ENCODE results near the gene RPH3AL.
"Not testable (repeated sequence)": the region's sequence is repeated elsewhere in the genome, so short reads cannot be mapped to it uniquely, and the experiment has no call there.

The RPH3AL gene

DNA sequence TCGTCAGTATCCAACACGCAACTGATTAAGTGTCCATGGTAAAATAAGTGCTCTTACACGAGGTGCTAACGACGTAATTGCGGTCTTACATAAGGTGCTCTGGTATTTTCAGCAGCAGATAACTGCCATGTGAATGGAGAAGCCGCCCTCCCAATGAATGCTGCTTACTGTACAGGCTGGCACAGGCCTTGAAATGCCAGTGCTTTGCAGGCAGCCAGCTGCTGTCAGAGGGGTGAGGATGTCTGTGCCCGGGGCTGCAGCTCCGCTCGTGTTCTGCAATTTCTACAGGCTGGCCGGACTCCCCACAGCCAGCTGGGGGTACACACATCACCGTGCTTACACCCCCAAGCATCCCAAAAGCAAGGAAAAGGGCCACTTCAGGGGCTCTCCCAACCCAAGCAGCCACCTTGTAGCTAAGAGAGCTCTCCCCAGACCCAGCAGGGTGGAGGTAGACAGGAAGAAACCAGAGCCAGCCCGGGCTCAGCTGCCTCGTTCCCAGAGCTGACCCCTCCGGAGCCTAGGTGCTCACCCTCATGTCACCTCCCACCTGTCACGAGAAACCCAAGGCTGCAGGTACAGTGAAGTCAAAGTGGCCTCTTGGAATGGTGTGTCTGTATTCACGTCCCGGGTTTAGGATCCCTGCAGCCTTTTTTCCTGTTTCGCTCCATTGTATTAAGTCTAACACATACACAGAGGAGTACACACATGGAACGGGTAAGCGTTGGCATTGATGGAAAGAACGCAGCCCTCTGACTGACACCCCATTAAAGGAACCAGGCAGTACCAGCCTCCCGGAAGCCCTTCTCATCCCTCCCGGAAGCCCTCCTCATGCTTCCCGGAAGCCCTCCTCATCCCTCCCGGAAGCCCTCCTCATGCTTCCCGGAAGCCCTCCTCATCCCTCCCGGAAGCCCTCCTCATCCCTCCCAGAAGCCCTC is 27.2 kb upstream of the RPH3AL start:
- no peak for DNase-seq

DNA sequence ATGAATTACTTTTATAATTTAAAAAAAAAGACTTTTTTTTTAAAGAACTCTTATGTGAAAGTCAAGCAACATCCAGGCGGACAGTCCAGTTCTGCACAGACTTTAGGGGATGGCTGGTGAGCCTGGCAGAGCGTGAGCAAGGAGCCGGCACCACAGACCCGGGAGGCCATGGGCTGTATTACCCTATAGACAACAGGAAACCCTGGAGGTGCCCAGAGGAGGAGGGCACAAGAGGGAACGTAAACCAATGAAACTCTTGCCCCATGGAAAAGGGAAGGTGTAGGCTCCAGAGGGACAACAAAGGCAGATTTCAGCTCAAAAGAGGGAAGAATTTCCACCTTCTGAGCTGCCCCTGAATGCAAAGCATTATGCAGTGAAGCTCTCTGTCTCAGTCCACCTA is 25.5 kb upstream of the RPH3AL start:
- no peak for DNase-seq

- DNase-seq = no peak
These were observed 24.6 kb upstream of the RPH3AL start for GRCh38 chr17:376936-377863.

DNA sequence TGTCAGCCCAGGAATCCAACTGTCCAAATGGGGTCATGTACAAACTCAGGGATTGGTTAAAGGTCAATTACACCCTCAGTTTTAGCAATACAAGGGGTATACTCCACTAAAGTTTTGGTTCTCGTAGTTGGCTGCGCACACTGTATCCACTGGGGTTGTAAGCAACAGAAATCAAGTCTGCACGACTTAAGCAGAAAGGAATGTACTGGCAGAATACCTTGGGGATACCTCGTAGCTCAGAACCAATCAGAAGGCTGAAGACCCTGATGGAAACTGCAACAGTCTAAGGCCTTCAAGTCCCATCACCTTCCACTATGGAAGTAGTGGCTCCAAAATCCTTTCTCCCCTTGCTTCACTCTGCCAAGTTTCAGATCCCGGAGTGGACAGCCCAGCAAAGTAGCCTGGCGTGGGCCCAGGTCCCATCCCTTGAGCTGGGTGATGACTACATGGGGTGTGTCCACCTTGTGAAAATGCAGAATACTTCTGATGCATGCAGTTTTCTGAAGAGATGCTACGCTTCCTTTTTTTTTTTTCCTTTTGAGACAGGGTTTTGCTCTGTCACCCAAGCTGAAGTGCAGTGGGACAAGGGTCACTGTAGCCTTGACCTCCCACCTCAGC is 21.1 kb upstream of the RPH3AL start:
- DNase-seq = no peak

DNA sequence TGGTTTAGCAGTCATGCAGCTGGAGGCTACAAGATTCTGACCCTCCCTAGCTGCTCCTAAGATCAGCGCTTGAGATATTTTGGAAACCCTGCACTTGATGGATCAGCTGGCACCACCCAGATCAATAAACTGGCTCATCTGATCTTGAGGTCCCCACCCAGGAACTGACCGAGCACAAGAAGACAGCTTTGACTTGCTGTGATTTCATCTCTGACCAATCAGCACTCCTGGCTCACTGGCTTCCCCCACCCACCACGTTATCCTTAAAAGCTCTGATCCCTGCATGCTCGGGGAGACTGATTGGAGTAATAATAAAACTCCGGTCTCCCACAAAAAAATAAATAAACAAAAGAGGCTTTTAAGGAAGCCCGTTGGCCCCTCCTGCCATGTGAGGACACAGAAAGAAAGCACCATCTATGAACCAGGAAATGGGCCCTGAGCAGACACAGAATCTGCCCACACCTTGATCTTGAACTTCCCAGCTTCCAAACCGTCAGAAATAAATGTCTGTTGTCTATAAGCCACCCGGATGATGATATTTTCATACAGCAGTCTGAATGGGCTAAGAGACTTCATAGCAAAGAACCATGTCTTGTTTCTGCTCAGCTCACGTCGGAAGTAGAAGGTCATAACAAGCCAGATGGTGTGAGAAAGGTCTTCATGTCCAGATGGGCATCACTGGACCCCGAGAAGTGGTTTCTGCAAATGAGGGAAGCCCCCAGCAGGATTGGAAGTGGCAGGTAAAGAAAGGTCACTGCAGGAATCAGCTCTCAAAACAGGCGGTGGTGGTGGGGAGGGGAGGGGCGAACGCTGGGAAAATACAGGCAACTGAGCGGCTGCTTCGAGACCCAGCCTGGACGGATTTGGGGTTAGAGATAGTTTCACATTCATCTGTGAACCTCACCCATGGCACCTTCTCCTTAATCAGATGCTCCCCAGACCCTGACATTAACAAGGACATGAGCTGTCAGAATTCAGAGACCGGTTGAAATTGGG is 19.8 kb upstream of the RPH3AL start:
- no peak for DNase-seq

DNA sequence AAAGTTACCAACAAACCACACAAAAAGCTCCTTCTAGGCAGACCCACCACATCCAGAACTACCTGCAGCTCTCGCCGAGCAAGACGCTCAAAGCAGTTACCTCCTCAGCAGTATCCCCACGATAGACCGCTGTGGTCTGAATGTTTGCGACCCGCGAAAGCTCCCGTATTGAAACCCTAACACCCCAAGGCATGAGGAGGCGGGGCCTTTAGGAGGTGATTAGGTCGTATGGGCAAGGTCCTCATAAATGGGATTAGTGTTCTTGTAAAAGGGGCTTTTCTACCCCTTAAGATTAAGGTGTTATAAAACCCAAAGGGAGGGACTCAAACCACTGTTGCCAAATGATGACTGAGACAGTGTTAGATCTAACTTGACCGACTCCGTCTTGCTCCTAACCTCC is 19.0 kb upstream of the RPH3AL start:
- no peak for DNase-seq

GRCh38 chr17:367656-368055 is 15.0 kb upstream of the RPH3AL start:
- not testable (repeated sequence) for DNase-seq

GRCh38 chr17:366657-367615 is 14.3 kb upstream of the RPH3AL start:
- not testable (repeated sequence) for DNase-seq

DNA sequence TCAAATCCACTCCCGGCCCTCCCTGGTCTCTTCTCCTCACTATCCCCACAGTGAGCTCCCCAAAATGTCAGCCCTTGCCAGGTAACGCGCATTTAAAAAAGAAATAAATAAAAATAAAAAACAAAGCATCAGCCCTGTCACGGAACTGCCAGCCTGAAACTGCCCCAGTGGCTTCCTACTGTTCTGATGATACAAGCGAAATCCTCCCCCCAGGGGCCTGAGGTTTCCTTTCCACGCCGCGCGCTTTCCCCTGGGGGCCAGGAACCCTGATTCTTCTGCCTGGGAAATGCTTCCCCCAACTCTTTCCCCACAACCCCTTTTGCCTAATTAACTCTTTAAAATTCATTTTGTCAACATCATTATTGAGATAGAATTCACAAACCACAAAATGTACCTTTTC is 12.2 kb upstream of the RPH3AL start:
- DNase-seq = no peak

- no peak for DNase-seq
These were observed 11.7 kb upstream of the RPH3AL start for GRCh38 chr17:364308-364707.

DNA sequence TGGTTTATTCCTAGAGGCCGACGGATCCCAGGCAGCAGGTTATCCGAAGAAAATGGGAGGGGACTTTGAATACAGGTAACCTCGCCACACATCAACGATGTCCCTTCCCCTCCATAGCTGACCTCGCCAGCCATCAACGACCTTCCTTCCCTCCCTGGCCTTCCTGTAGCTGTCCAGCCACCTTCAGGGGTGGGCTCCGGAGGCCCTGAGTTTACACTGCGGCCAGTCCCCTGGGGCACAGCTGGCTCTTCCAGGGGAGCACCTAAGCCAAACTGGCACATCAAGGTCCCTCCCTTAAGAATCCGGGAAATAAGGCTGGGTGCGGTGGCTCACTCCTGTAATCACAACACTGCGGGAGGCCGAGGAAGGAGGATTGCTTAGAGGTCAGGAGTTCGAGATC is 10.1 kb upstream of the RPH3AL start:
- no peak for DNase-seq

- DNase-seq = no peak
These were observed 7.6 kb upstream of the RPH3AL start for GRCh38 chr17:360092-360750.

- no peak for DNase-seq
These were observed 6.0 kb upstream of the RPH3AL start for GRCh38 chr17:358491-359151.

DNA sequence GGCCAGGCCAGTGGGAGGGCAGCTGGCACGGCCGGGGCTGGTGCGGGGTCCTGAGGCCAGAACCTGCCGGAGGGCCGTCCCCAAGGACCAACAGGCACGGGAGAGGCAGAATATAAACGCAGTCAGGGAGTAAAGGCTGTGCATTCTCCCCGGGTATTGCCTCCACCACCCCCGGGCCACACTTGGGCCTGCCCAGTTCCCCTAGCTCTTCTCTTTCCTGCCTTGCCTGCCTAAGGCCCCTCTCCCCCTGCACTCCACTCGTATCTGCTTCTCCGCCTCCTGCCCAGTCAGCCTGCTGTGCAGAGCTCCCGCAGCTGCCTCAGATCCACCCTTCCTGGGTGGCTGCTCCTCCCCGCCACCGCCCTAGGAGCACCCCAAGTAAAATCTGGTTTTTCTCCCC is 5.0 kb upstream of the RPH3AL start:
- DNase-seq = no peak

DNA sequence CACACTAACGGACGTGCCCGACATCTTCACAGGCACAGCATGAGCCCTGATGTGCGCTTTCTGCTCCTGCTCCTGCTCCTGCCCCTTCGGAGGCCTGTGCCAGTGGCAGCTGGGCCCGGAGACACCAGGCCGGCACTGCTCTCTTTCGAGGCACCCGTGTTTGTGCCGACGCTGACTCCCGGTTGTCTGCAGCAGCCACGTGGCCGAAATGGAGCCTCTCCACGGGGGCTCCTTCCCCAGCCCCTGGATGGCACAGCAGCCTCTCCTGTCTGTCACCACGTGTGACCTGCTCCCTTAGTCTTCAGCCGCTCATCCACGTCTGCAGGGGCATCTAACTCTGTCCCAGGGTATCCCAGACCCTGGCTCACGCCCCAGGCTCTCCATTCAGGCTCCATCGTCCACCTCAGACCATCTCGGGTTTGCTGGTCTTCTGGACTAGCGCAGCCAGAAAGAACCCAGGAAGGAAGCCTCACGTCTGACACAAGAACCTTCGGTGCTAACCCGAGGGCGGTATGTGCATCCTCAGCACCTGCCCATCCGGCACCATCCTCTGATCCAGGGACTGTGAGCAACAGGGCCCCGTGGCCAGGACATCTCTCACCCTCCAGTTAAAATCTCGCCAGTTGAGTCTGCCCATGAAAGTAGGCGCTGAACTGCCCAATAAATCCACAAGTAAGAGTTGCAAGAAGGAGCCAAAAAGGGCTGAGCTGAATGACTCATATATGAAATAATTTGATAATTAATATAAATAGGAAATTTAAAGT is 4.2 kb upstream of the RPH3AL start:
- DNase-seq = no peak

- no peak for DNase-seq
These were observed 2.3 kb upstream of the RPH3AL start for GRCh38 chr17:354651-355556.

GRCh38 chr17:353838-354234 is 1.2 kb upstream of the RPH3AL start:
- DNase-seq = no peak

All from activated CD4-positive, alpha-beta T cell treated with anti-CD3 and anti-CD28 coated beads for 1 hour (primary cell).